SKM-1 (cell line): ENCODE results near the gene HDAC6.
A peak's percentile ranks its signal among the peaks of the same experiment; 100 is the strongest.
"Not testable (repeated sequence)": the region's sequence is repeated elsewhere in the genome, so short reads cannot be mapped to it uniquely, and the experiment has no call there.

Experiments
- DNase-seq: peaks from one replicate; lab custom pipeline; 2025; ENCODE audit not compliant: unreplicated experiment; lab: John Stamatoyannopoulos, UW

HDAC6 gene

DNA sequence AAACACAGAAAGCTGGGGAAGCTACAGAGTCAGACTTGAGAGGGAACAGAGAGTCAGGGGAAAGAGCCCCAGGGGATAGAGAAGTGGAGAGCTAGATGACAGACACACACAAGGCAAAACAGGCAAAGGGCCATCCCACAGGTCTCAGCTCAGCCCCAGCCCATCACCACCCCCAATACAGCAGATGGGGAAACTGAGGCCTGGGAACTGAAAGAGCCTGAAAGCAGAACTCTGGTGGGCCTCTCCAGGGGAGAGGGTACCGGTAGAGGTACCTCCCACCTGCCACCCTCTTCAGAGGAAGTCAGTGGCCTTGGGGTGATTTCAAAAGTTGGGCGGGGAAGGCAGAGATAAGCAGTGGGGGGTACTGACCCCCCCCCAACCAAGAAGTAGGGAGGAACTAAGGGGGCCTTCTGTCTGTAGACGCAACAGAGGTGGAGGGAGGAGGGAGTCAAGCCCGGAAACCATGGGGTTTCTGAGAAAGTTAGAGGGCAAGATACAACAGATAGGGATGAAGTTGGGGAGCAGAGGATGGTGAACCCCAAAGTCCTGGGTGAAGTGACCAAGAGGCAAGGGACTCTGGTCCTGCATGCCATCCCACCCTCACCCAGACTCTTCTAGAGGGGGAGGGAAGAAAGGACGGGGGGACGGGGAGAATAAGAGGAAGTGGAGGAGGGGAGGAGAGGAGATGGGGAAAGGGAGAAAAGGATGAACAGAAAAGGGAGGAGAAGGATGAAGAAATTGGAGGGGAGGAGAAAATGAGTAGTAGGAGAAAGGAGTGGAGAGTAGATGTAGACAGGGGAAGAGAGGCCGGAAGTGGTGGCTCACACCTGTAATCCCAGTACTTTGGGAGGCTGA lies 12.3 kb upstream of the HDAC6 start:
- DNase-seq, result peak; percentile 5

GRCh38 chrX:48790477-48790876 lies 11.4 kb upstream of the HDAC6 start:
- no peak for DNase-seq

DNA sequence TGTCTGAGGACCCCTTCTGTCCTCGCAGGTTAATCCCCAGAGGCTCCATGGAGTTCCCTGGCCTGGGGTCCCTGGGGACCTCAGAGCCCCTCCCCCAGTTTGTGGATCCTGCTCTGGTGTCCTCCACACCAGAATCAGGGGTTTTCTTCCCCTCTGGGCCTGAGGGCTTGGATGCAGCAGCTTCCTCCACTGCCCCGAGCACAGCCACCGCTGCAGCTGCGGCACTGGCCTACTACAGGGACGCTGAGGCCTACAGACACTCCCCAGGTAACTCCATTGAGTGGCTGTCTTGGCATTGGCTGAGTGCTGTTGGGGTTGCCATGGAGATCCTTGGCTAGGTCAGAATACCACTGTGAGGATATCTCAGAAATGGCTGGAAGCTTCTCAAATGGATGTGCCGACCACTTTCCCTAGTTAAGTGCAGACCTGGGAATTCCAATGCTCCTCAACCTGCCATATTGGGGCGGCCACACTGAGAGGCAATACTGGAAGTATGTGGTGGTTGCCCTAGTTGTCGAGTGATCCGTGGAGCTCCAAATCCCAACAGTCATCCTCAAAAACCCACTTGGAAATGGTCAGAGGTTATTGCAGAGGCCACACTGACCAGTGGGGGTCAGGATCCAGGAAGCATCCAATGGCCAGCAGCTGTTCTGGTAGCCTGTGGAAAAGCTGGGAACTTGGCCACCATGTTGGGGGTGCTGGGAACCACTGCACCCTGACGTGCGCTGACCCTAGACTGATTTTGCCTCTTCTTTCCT lies 10.6 kb upstream of the HDAC6 start:
- DNase-seq, result no peak

DNA sequence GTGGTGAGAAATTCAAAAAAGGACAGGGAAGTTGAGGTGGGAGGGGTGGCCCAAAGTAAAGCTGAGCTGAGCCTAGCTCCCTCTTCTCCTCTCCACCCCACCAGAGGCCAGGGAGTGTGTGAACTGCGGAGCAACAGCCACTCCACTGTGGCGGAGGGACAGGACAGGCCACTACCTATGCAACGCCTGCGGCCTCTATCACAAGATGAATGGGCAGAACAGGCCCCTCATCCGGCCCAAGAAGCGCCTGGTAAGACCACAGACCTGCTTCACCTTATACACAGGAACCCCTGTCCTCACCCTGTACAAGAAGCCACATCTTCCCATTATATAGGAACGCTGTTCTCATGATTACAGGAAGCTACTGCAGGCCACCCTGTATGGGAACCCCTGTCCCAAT lies 9.6 kb upstream of the HDAC6 start:
- DNase-seq, result no peak

GRCh38 chrX:48793935-48794334 lies 7.9 kb upstream of the HDAC6 start:
- DNase-seq, result no peak

DNA sequence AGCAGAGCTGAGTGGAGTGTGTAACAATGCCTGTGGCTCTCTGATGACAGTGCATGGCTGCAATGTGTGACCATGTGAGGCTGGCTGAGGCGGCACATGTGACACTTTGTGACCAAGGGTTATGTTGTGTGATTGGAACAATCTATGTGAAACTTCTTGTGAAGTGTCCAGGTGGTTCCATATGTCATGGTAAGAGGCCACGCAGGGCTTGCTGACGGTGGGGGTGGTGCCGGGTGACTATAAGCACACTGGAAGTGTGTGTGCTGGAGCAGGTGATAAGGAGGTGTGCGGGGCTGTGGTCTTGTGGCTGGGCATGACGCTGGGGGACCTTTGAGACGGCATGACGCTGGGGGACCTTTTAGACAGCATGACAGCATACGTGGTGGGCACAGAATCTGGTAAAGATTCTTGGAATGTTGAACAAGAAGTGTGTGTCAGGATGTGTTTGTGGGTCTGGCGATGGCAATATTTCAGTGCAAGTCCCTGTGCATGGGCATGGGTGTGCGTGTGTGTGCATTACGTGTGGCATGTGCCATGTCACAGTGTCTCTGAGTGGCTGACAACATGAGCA lies 7.4 kb upstream of the HDAC6 start:
- DNase-seq, result no peak

DNA sequence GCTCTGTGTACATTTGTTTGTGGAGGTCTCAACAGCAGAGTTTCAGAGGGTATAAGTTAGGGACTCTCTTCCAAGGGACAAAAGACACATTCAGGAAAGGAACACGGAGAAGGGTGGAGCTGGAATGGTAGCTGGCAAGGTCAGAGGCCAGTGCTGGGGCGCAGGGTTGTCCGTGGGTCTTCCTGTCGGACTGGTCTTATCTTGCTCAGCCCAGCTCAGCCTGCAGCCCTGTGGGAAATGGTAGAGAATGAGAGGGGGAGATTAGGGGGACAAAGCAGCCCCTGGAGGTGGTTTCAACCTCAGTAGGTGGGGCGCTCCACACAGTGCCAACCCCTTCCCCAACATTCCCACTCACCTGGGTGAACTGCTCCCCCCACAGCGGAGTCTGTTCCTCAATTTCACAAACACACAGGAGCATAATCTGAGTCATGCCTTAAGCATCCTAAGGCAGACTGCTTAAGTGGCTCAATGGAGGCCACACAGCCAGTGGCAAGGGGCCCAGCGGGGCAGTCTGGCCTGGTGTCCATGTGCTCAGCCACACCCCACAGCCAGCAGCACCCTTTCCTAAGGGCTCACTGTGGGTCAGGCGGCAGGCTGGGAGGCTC lies 6.9 kb upstream of the HDAC6 start:
- no peak for DNase-seq

- DNase-seq, result no peak
Measured at GRCh38 chrX:48798318-48798717, 3.5 kb upstream of the HDAC6 start.

GRCh38 chrX:48800574-48801279 lies 1.1 kb upstream of the HDAC6 start:
- peak; percentile 51 for DNase-seq

DNA sequence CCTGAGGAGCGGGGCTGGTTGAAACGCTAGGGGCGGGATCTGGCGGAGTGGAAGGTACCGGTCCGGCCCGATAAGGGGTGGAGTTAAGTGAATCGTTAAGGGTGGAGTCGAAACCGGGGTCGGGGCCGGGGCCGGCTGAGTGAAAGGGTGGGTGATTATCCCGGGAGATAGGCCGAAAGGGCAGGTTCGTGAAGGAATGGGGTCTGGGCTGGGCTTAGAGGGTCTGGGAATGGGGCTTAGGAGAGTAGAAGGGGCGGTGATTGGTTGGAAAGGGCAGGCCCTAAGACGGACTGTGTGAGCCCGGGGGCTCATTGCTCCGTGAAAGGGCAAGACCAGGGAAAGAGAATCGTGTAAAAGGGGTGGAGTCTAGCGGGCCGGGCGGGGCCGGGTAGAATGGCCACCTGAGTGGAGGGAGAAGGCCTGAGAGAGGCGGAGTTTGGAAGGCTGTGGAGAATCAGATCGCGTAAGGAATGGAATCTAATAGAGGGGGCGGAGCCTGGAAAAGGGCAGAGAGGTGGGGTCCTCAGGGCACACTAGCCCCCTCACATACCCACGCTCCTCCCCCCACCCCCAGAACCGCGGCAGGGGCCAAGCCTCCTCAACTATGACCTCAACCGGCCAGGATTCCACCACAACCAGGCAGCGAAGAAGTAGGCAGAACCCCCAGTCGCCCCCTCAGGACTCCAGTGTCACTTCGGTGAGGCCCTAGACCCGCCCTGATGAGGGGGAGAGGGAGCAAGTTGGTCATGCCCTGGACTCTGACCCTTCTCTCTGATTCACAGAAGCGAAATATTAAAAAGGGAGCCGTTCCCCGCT lies 430 bp downstream of the HDAC6 start:
- DNase-seq, result peak; percentile 6

DNA sequence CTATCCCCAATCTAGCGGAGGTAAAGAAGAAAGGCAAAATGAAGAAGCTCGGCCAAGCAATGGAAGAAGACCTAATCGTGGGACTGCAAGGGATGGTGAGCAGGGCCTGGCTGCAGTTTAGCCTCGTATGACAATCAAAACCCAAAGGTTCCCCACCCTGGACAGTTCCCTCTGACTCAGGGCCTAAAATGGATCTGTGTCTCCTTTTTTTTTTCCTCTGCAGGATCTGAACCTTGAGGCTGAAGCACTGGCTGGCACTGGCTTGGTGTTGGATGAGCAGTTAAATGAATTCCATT lies 986 bp downstream of the HDAC6 start:
- DNase-seq, result no peak

DNA sequence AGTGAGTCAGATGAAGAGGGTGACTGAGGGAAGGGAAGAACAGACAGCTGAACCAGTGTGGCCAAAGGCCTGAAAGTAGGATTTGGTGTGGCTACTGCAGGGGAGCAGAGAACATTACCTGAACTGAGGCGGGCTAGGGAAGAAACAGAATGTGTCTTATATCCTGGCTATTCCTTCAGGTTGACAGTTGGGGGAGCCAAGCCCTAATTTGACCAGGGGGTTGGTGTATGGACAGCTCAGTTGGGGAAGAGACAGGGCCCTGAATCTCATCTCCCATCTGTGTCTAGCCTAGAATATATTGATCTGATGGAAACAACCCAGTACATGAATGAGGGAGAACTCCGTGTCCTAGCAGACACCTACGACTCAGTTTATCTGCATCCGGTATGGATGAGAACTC lies 4.2 kb downstream of the HDAC6 start:
- DNase-seq, result no peak

- DNase-seq, result peak; percentile 28
Measured at GRCh38 chrX:48813644-48814043, 11.8 kb downstream of the HDAC6 start.

DNA sequence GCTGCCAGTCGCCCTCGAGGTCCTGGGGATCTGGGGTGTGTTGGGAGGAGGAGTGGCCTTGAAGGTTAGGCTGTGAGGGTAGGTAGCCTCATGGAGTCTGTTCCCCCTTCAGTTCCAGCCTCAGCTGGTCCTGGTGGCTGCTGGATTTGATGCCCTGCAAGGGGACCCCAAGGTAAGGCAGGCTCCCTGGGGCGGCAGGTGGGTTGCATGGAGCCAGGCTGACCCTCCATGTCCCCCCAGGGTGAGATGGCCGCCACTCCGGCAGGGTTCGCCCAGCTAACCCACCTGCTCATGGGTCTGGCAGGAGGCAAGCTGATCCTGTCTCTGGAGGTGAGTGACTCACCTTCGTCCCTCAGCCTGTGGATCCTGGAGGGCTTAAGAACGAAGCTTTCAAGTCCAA lies 12.9 kb downstream of the HDAC6 start:
- no peak for DNase-seq

DNA sequence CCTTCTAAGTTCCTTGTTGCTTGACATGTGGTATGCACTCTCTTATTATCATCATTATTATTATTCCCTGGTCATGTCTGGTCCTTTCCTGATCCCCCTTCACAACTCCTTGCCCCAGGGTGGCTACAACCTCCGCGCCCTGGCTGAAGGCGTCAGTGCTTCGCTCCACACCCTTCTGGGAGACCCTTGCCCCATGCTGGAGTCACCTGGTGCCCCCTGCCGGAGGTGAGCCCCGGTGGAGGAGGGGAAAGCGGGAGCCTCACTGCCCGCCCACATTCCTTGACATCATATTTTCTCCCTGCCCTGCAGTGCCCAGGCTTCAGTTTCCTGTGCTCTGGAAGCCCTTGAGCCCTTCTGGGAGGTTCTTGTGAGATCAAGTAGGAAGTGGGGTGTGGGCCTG lies 13.4 kb downstream of the HDAC6 start:
- no peak for DNase-seq

DNA sequence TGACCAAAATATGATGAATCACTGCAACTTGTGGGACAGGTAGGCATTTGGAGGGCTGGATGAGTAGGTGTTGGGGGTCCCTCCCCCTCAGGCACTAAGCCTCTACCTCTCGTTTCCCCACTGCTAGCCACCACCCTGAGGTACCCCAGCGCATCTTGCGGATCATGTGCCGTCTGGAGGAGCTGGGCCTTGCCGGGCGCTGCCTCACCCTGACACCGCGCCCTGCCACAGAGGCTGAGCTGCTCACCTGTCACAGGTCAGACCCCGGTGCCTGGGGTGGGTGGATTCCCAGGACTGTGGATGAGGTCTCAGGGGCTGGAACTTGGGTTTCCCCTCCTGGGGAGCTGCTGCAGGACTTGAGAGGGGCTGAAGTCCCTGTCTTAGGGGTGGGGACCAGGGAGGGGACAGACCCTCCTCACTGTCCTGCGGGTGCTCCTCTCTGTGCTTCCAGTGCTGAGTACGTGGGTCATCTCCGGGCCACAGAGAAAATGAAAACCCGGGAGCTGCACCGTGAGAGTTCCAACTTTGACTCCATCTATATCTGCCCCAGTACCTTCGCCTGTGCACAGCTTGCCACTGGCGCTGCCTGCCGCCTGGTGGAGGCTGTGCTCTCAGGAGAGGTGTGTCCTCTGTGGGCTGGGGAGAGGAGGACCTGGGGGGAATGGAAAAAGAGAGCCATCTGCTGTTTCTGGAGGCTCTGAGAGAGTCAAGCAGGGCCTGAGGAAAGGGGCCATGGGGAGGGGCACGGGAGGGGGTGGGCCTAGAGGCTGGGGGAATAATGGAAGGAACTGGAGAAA lies 14.3 kb downstream of the HDAC6 start:
- DNase-seq, result no peak

- DNase-seq, result no peak
Measured at GRCh38 chrX:48818098-48818497, 16.2 kb downstream of the HDAC6 start.

GRCh38 chrX:48818866-48819265 lies 17.0 kb downstream of the HDAC6 start:
- no peak for DNase-seq

DNA sequence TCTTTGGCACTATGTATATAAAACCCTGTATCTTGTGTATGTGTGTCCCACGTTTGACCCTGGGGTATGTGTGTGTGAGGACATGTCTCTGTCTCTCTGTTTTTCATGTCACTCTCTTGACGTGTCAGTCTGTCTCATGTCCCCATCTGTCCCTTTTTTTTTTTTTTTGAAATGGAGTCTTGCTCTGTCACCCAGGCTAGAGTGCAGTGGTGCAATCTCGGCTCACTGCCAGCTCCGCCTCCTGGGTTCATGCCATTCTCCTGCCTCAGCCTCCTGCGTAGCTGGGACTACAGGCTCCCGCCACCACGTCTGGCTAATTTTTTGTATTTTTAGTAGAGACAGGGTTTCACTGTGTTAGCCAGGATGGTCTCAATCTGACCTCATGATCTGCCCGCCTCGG lies 17.5 kb downstream of the HDAC6 start:
- DNase-seq, result not testable (repeated sequence)

GRCh38 chrX:48823053-48823452 lies 21.2 kb downstream of the HDAC6 start:
- DNase-seq, result no peak
